G401 (cell line): ENCODE results near the gene AKAP13. TPM values are rescaled to one million over a fixed set of nuclear protein-coding genes. Genes with fewer than 3 reads are reported as not detected.

Experiments
- DNase-seq: peaks from one replicate; pipeline ENCODE4 v3.0.0-alpha.2; 2015; ENCODE audit warnings: low spot score
- in situ Hi-C: cut with HindIII; loops from 2 replicates; pipeline ENCODE4 v1.10.0; 2016; ENCODE audit warnings: low sequenced_read_pairs, mixed read lengths
- total RNA-seq: library from RNA; depleted of rRNA; stranded (reverse); fragments of >200 nt; shearing (Covaris generic); gene quantifications from 2 replicates; pipeline ENCODE4 v1.2.3, GENCODE V29; 2014

AKAP13 gene
- total RNA-seq, 1 experiment from 2014 or later, result 39.2 TPM

- in situ Hi-C loops, result no loop called here
- DNase-seq, result no peak
Measured at GRCh38 chr15:85488997-85489396, 108.6 kb downstream of the AKAP13 start.

GRCh38 chr15:85489773-85490493, 109.5 kb downstream of the AKAP13 start:
- no peak for DNase-seq
- in situ Hi-C loops, result no loop called here

GRCh38 chr15:85490856-85491255, 110.5 kb downstream of the AKAP13 start:
- no peak for DNase-seq
- in situ Hi-C loops, result no loop called here

DNA sequence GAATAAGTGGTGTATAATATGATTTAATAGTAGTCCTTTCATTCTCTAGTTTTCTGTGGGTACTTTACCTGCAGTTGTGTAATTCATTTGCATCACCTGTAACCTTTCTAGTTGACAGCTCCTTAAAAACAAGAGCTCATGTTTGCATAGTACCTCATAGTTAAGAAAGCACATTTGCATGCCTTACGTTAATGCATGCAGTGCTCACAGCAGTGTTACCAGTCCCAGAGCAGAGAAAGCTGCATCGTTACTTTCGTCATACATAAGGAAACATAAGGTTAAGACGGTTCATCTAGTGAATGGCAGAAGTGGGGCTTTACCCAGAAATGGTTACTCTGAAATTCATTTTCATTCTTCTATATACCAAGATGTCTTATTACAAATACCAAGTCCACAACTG, 111.3 kb downstream of the AKAP13 start:
- DNase-seq, result no peak
- in situ Hi-C loops, result no loop called here

GRCh38 chr15:85492406-85492805, 112.0 kb downstream of the AKAP13 start:
- in situ Hi-C loops, result no loop called here
- DNase-seq, result no peak

DNA sequence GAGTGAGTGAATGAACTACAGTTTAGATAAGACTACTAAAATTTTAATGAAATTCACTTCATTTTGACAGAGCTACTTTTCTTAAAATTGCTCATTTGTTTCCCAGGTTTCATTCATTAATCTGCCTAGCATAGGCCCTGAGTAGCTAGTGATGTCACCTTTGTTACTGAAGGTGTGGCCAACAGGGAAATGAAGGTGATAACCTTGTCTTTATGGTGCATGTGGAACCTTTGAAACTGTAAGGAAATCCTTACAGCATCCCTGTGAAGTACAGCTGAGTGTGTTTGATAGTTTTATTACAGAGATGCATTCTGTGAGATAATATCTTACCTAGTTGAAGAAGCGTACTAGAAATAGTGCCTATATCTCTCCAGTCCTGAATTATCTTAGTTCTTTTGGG, 112.9 kb downstream of the AKAP13 start:
- in situ Hi-C loops, result no loop called here
- no peak for DNase-seq

GRCh38 chr15:85494048-85494777, 113.8 kb downstream of the AKAP13 start:
- no peak for DNase-seq
- in situ Hi-C loops, result no loop called here

DNA sequence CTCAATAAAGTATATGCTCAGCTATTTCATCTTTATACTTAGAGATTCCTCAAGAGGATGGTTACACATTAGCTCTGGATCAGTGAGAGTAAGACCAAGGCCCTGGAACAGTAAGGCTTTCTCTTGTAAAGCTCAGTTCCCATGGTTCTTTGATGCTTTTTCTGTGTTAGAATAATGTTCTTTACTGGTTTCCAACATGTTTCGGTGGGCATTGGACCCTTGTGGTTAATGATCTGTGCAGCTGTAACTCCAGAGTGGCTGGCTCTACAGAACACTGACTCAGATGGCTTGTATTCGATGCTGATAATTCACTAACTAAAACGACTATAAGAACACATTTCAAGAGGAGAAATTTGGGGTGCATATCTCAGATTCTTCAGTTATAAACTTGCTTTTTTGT, 114.7 kb downstream of the AKAP13 start:
- DNase-seq, result no peak
- in situ Hi-C loops, result no loop called here

DNA sequence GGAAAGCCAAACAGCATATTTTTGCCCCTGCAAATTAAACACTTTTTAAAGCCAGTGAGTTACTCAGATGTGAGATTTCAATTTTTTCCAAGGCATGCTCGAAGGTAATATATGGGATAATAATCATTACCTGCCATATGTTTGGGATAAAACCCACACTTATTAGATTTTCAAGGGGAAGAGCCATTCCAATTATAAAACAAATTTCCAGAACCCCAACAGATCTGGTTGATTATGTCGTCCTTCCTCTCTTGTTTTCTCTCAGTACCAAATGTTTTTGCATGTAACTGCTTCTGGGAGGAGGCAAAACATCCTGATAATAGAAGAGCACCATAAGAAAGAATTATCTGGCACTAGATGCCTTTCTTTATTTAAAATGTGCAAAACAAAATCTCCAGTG, 115.1 kb downstream of the AKAP13 start:
- DNase-seq, result no peak
- in situ Hi-C loops, result no loop called here

- DNase-seq, result no peak
- in situ Hi-C loops, result no loop called here
Measured at GRCh38 chr15:85496151-85496550, 115.7 kb downstream of the AKAP13 start.

DNA sequence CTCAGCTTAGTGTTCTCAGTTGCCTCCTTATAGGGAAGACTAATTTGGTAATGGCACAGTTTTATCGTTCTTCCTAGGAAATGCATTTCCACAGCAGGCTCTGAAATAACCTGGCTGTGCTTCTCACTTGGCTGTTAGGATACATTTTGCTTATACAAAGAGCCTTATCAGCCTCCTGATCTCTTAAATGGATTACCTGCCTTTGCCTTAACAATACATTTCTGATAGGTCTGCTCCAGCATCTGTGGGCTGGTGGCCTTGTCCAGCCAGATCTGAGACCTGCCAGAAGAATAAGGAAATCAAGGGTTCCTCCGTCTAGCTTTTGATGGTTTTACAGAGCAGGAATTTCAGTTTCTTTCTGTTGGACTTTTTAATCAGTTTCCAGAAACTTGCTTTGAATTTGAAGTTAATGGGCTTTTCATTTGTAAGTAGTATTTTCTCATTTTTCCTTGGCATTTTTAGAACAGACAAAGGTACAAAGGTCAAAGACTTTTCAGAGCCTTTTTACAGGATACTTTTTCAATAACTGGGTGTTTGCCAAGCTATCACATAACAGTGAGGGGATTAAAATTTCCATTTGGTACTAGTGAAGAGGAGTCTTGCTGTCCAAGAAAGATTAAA, 116.3 kb downstream of the AKAP13 start:
- no peak for DNase-seq
- in situ Hi-C loops, result no loop called here

DNA sequence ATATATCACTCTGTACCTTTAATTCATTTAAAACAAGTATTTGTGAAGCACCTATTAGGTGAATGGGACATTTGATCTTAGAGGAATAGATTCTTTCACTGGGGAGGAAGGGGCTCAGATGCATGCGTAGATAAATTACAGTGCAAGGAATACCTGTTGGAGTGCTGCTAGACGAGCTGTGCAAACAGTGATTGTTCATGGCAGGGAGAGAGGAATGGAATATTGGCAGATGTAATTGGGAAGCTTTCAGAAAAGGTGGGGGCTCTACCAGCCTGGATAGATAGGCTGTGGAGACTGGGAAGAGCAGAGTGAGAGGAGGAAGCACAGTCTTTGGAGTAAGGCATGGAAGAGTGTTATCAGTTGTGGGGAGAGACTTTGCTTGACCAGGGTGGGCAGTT, 116.8 kb downstream of the AKAP13 start:
- DNase-seq, result no peak
- in situ Hi-C loops, result no loop called here

GRCh38 chr15:85498471-85498870, 118.1 kb downstream of the AKAP13 start:
- in situ Hi-C loops, result no loop called here
- no peak for DNase-seq

GRCh38 chr15:85499371-85499887, 119.0 kb downstream of the AKAP13 start:
- DNase-seq, result no peak

GRCh38 chr15:85500060-85500708, 119.8 kb downstream of the AKAP13 start:
- DNase-seq, result no peak
- in situ Hi-C loops, result no loop called here

More at GRCh38 chr15:85499371-85499887, 119.0 kb downstream of the AKAP13 start:
- in situ Hi-C loops, result no loop called here

DNA sequence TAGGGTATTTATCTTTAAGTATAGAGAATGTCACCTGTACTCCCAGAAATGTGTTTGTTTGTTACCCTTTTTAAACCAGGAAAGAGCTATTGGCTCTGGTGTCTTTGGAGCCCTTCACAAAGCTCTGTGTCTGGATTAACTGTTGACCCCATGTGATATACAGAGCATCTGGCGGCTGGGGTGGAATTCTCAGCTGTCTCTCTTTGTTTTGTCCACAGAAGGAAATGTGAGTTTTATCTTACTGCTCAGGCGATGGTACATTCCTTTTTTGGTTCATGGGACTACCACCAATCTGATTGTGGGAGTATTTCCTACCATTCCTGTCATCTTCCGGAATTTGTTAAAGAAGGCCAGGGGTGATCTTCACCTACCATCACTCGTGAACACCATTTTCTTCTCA, 120.3 kb downstream of the AKAP13 start:
- DNase-seq, result no peak
- in situ Hi-C loops, result no loop called here

GRCh38 chr15:85501574-85501973, 121.2 kb downstream of the AKAP13 start:
- in situ Hi-C loops, result no loop called here
- DNase-seq, result no peak

DNA sequence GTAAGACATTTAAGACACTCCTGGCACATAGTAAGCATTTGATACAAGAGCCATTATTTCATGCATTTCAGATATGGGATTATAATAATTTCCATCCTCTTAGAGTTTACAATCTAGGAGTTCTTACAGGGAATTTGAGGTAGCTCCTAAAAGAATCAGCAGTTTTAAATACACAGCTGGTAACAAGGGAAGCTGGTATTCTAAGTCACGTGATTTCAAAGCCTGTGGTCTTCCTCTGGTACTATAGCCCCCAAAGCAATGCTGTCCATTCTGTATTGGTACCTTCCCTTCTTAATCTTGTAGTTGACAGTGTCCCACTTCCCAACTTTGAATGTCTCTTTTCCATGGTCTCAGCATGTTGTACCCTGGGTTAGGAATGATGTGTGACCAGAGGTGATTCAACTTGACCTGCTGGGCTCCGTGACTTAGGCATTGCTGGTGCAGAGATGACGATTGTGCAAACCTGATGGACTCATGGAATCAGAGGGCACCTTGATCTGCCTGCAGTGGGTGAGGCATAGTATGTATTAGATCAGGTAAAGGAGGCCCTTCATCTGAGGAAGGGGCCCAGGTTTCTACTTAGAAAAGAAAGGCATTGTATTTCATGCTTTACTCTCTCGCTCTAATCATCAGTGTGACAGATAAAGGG, 122.9 kb downstream of the AKAP13 start:
- DNase-seq, result no peak
- in situ Hi-C loops, result no loop called here
